Measurements from ENCODE around the gene THADA.

Gene THADA

GRCh38 chr2:43480874-43481273 is 115.0 kb downstream of the THADA start:
- H3K4me3 ChIP-seq (ENCODE audit: low read depth, low read length) = no peak overlapping the region
- H3K27me3 ChIP-seq (ENCODE audit: control insufficient read depth, insufficient read depth, low read length) = no peaks in the 10 kb centered on the region
- no peak overlapping the region for H2AFZ ChIP-seq
- H3K4me1 ChIP-seq = no peaks in the 10 kb centered on the region
- no peaks in the 10 kb centered on the region for H3K9me3 ChIP-seq (ENCODE audit: control insufficient read depth, low read length)
- H3K79me2 ChIP-seq = peaks cover 3% of the 10 kb centered on the region
- TF ChIP-seq CTCF (IDR thresholded peaks at IDR 0.05) = no peak
- H3K36me3 ChIP-seq (ENCODE audit: control insufficient read depth, insufficient read depth, low read length) = no peaks in the 10 kb centered on the region
- no peak overlapping the region for H3K9ac ChIP-seq
- no peak overlapping the region for H3K27ac ChIP-seq
- no peak overlapping the region for H3K4me2 ChIP-seq (ENCODE audit: low read length)

DNA sequence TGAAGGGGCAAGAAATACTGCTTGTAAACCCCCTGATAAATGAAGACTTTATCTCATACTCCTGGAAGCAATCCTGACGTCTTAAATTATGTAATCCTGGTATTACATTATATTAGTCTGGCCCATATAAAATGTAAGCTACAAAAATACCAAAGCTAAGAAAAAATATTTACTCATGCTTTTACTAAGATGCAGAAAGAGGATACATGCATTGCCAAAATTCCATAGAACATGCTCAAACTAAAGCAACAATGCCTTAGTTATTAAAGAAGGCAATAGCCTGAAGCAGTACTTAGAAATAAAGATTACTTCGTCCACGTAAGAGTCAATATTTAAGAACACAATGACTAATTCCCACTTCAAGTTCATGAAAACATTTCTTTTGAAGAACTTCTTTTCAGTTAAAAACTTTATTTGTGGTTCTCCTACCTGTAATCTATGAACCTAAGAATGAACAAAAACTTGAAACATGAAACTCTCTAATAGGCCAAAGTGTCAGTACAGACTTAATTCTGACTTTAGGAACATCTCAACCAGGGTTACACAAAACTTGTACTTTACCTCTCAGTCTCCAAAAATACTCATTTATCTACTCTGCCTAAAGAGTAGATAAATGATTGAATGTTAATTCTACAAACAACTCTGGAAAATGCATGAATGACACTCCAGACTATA is 117.3 kb downstream of the THADA start:
- Histone ChIP-seq H3K9me3 (ENCODE audit: control insufficient read depth, low read length) (no peaks in the 10 kb centered on the region), H3K4me1 (no peaks in the 10 kb centered on the region)

DNA sequence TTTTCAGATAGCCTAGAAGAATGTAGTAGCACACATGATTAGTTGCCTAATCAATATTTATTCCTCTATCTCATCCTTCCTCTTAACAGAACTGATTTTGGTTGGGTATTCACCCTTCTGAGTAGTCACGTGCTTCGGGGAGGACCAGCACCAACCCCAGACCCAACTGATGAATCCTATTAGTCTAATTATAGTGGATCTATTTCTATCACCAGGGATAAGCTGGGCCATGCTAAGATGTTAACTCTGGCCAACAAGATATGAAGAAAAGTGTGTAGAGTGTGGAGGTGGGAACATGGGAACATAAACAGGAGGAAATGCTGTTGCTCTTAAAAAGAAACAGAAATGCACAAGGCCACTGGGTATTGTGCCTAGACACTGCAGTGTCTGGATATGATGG is 119.9 kb downstream of the THADA start:
- no peak overlapping the region for H3K9ac ChIP-seq
- H2AFZ ChIP-seq = no peak overlapping the region
- TF ChIP-seq CTCF (IDR thresholded peaks at IDR 0.05) = no peak
- H3K27me3 ChIP-seq (ENCODE audit: control insufficient read depth, insufficient read depth, low read length) = no peaks in the 10 kb centered on the region
- no peaks in the 10 kb centered on the region for H3K79me2 ChIP-seq
- H3K9me3 ChIP-seq (ENCODE audit: control insufficient read depth, low read length) = no peaks in the 10 kb centered on the region
- no peak overlapping the region for H3K4me2 ChIP-seq (ENCODE audit: low read length)
- no peak overlapping the region for H3K4me3 ChIP-seq (ENCODE audit: low read depth, low read length)
- no peak overlapping the region for H3K27ac ChIP-seq
- no peaks in the 10 kb centered on the region for H3K4me1 ChIP-seq
- H3K36me3 ChIP-seq (ENCODE audit: control insufficient read depth, insufficient read depth, low read length) = no peaks in the 10 kb centered on the region

More for the DNA sequence above, 117.3 kb downstream of the THADA start:
- Histone ChIP-seq H2AFZ (no peak overlapping the region), H3K4me2 (ENCODE audit: low read length) (no peak overlapping the region), H3K36me3 (ENCODE audit: control insufficient read depth, insufficient read depth, low read length) (no peaks in the 10 kb centered on the region), H3K79me2 (peaks cover 3% of the 10 kb centered on the region), H3K27ac (no peak overlapping the region), H3K27me3 (ENCODE audit: control insufficient read depth, insufficient read depth, low read length) (no peaks in the 10 kb centered on the region), H3K9ac (no peak overlapping the region), H3K4me3 (ENCODE audit: low read depth, low read length) (no peak overlapping the region)
- no peak for TF ChIP-seq CTCF (IDR thresholded peaks at IDR 0.05)

- Histone ChIP-seq H3K4me2 (ENCODE audit: low read length) (no peak overlapping the region), H3K27me3 (ENCODE audit: control insufficient read depth, insufficient read depth, low read length) (no peaks in the 10 kb centered on the region), H3K27ac (no peak overlapping the region), H3K79me2 (no peaks in the 10 kb centered on the region), H3K4me1 (no peaks in the 10 kb centered on the region), H3K36me3 (ENCODE audit: control insufficient read depth, insufficient read depth, low read length) (no peaks in the 10 kb centered on the region), H2AFZ (no peak overlapping the region), H3K9ac (no peak overlapping the region), H3K9me3 (ENCODE audit: control insufficient read depth, low read length) (no peaks in the 10 kb centered on the region), H3K4me3 (ENCODE audit: low read depth, low read length) (no peak overlapping the region)
- TF ChIP-seq CTCF (IDR thresholded peaks at IDR 0.05) = no peak
Measured at GRCh38 chr2:43475137-43475846, 120.5 kb downstream of the THADA start.

Data from parathyroid adenoma (tissue), 2 donors.